Keratinocyte (primary cell): ENCODE measurements around the gene ALG14. TPM values are rescaled to one million over a fixed set of nuclear protein-coding genes. Genes with fewer than 3 reads are reported as not detected.

Experiments used
- DNase-seq: peaks from one replicate; pipeline ENCODE4 v3.0.0-alpha.2; 2011; ENCODE audit warnings: low read depth, missing footprints, low spot score
- FAIRE-seq: peaks from 2 replicates; lab custom pipeline; 2011; peaks lifted over from hg19 to GRCh38; lab: Jason Lieb, UNC
- H2AFZ ChIP-seq: 2 replicates; pipeline ENCODE4 v1.6.0; 2012; ENCODE audit warnings: low read length, control low read depth, inconsistent platforms; ENCODE audit not compliant: control insufficient read depth
- H3K27ac ChIP-seq: 2 replicates; pipeline ENCODE4 v1.5.1; 2011; ENCODE audit warnings: low read length; ENCODE audit not compliant: control insufficient read depth, insufficient read depth
- H3K27me3 ChIP-seq: 3 replicates; pipeline ENCODE4 v1.6.0; 2011; ENCODE audit warnings: low read length; ENCODE audit not compliant: control insufficient read depth, insufficient read depth; ENCODE audit errors: extremely low read depth
- H3K36me3 ChIP-seq, 2 experiments: 2 replicates in 1 of 2; 3 replicates in 1 of 2; pipeline ENCODE4 v1.5.1; 2011; ENCODE audit warnings: low read length in 2 of 2, mild to moderate bottlenecking in 1 of 2; ENCODE audit not compliant: control insufficient read depth in 2 of 2, insufficient read depth in 2 of 2; ENCODE audit errors: extremely low read depth in 1 of 2
- H3K4me1 ChIP-seq: 3 replicates; pipeline ENCODE4 v1.5.1; 2011; ENCODE audit warnings: low read length; ENCODE audit not compliant: control insufficient read depth, insufficient read depth; ENCODE audit errors: extremely low read depth
- H3K4me2 ChIP-seq: 3 replicates; pipeline ENCODE4 v1.6.0; 2011; ENCODE audit warnings: low read depth, low read length; ENCODE audit not compliant: control insufficient read depth, insufficient read depth; ENCODE audit errors: extremely low read depth
- H3K4me3 ChIP-seq, 3 experiments: fragments of 200-600 bp in 1 of 3; sonication (generic) in 1 of 3; 2 replicates in 2 of 3; 3 replicates in 1 of 3; pipeline ENCODE4 v1.5.1; 2011 to 2016; ENCODE audit warnings: low read length in 3 of 3, mild to moderate bottlenecking in 3 of 3, control low read depth in 2 of 3, inconsistent platforms in 1 of 3, low read depth in 1 of 3, mixed read lengths in 1 of 3, mixed run types in 1 of 3, moderate library complexity in 1 of 3; ENCODE audit not compliant: control insufficient read depth in 2 of 3, insufficient read depth in 2 of 3; ENCODE audit errors: extremely low read depth in 1 of 3
- H3K79me2 ChIP-seq: 2 replicates; pipeline ENCODE4 v1.6.0; 2012; ENCODE audit warnings: low read length; ENCODE audit not compliant: control insufficient read depth, insufficient read depth
- H3K9ac ChIP-seq: 3 replicates; pipeline ENCODE4 v1.6.0; 2011; ENCODE audit warnings: low read length; ENCODE audit not compliant: control insufficient read depth, insufficient read depth; ENCODE audit errors: extremely low read depth
- H3K9me1 ChIP-seq: 3 replicates; pipeline ENCODE4 v1.6.0; 2011; ENCODE audit warnings: low read length; ENCODE audit not compliant: control insufficient read depth, insufficient read depth; ENCODE audit errors: extremely low read depth
- H3K9me3 ChIP-seq: 2 replicates; pipeline ENCODE4 v1.5.1; 2012; ENCODE audit warnings: low read depth, low read length; ENCODE audit not compliant: control insufficient read depth
- H4K20me1 ChIP-seq: 3 replicates; pipeline ENCODE4 v1.6.0; 2011; ENCODE audit warnings: low read length; ENCODE audit not compliant: control insufficient read depth, insufficient read depth; ENCODE audit errors: extremely low read depth
- EZH2 ChIP-seq: IDR thresholded peaks from one replicate; pipeline ENCODE4 v1.6.1; 2012; ENCODE audit warnings: inconsistent platforms, mild to moderate bottlenecking, low read length, moderate library complexity
- dilution Hi-C: fragments of 300-500 bp; cut with MboI; formaldehyde crosslinking; loops from one replicate; pipeline ENCODE4 v1.7.0; 2020; ENCODE audit warnings: low sequenced_read_pairs; ENCODE audit not compliant: extremely low pct_ligation_motif_present
- polyA plus RNA-seq, 5 experiments: library from polyadenylated mRNA; depleted of rRNA in 3 of 5; stranded (reverse) in 3 of 5; stranded (forward) in 1 of 5; unstranded in 1 of 5; fragments of >200 nt; gene quantifications; 1 replicate in 1 of 5; 2 replicates in 3 of 5; 3 replicates in 1 of 5; pipeline versions ENCODE4 v1.2.1 to v1.2.3, GENCODE V29; 2011 to 2012; ENCODE audit warnings: missing spikeins in 2 of 5, low read depth in 1 of 5, low replicate concordance in 1 of 5
- TF ChIP-seq, protein P1 (sequence below), 3 experiments: IDR thresholded peaks in 1 of 3; conservative IDR thresholded peaks in 1 of 3; optimal IDR thresholded peaks in 1 of 3; 2 replicates in 2 of 3; 3 replicates in 1 of 3; pipeline versions ENCODE3 to v1.5.1; 2011; ENCODE audit warnings: low read length in 3 of 3, mild to moderate bottlenecking in 3 of 3, moderate library complexity in 2 of 3, control low read depth in 1 of 3, inconsistent platforms in 1 of 3; ENCODE audit not compliant: insufficient read depth in 2 of 3; ENCODE audit errors: extremely low read depth in 1 of 3

Gene ALG14
- polyA plus RNA-seq, 1 donor (not counting 4 experiments of a cell fraction or from before 2014, with no cell fraction given) = 4.6 TPM

- DNase-seq = no peak
- Histone ChIP-seq H3K36me3 (no peaks in the 10 kb centered on the region), H3K4me2 (no peak overlapping the region), H3K4me1 (peaks cover 17% of the 10 kb centered on the region), H3K27me3 (no peaks in the 10 kb centered on the region), H4K20me1 (no peaks in the 10 kb centered on the region), H3K9me1 (no peaks in the 10 kb centered on the region), H3K9me3 (no peaks in the 10 kb centered on the region), H3K9ac (no peak overlapping the region), H3K4me3 (no peak overlapping the region), H2AFZ (no peak overlapping the region), H3K79me2 (no peaks in the 10 kb centered on the region), H3K27ac (no peak overlapping the region)
- TF ChIP-seq, protein P1, sequence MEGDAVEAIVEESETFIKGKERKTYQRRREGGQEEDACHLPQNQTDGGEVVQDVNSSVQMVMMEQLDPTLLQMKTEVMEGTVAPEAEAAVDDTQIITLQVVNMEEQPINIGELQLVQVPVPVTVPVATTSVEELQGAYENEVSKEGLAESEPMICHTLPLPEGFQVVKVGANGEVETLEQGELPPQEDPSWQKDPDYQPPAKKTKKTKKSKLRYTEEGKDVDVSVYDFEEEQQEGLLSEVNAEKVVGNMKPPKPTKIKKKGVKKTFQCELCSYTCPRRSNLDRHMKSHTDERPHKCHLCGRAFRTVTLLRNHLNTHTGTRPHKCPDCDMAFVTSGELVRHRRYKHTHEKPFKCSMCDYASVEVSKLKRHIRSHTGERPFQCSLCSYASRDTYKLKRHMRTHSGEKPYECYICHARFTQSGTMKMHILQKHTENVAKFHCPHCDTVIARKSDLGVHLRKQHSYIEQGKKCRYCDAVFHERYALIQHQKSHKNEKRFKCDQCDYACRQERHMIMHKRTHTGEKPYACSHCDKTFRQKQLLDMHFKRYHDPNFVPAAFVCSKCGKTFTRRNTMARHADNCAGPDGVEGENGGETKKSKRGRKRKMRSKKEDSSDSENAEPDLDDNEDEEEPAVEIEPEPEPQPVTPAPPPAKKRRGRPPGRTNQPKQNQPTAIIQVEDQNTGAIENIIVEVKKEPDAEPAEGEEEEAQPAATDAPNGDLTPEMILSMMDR (optimal IDR thresholded peaks at IDR 0.05 in 1 of 3, IDR thresholded peaks at IDR 0.05 in 1 of 3, conservative IDR thresholded peaks at IDR 0.05 in 1 of 3; ENCODE audit: extremely low read depth in 1 of 3, insufficient read depth in 2 of 3, low read length in 3 of 3) = no peak
- TF ChIP-seq EZH2 = no peak
- dilution Hi-C loops = no loop called here
- FAIRE-seq = no peak
Measured at GRCh38 chr1:95005584-95005983, 67.2 kb downstream of the ALG14 start.

GRCh38 chr1:95004013-95004412, 68.7 kb downstream of the ALG14 start:
- Histone ChIP-seq H3K27ac (no peak overlapping the region), H3K79me2 (no peaks in the 10 kb centered on the region), H3K36me3 (no peaks in the 10 kb centered on the region), H2AFZ (no peak overlapping the region), H4K20me1 (no peaks in the 10 kb centered on the region), H3K4me1 (peaks cover 17% of the 10 kb centered on the region), H3K4me2 (no peak overlapping the region), H3K27me3 (no peaks in the 10 kb centered on the region), H3K9me1 (no peaks in the 10 kb centered on the region), H3K9ac (no peak overlapping the region), H3K9me3 (no peaks in the 10 kb centered on the region), H3K4me3 (no peak overlapping the region)
- TF ChIP-seq, protein P1 (optimal IDR thresholded peaks at IDR 0.05 in 1 of 3, IDR thresholded peaks at IDR 0.05 in 1 of 3, conservative IDR thresholded peaks at IDR 0.05 in 1 of 3; ENCODE audit: extremely low read depth in 1 of 3, insufficient read depth in 2 of 3, low read length in 3 of 3) = no peak
- TF ChIP-seq EZH2 = no peak
- no peak for DNase-seq
- dilution Hi-C loops = no loop called here
- no peak for FAIRE-seq
